ENCODE results near the gene BCR.
"Not testable (repeated sequence)": the region's sequence is repeated elsewhere in the genome, so short reads cannot be mapped to it uniquely, and the experiment has no call there.

BCR gene

DNA sequence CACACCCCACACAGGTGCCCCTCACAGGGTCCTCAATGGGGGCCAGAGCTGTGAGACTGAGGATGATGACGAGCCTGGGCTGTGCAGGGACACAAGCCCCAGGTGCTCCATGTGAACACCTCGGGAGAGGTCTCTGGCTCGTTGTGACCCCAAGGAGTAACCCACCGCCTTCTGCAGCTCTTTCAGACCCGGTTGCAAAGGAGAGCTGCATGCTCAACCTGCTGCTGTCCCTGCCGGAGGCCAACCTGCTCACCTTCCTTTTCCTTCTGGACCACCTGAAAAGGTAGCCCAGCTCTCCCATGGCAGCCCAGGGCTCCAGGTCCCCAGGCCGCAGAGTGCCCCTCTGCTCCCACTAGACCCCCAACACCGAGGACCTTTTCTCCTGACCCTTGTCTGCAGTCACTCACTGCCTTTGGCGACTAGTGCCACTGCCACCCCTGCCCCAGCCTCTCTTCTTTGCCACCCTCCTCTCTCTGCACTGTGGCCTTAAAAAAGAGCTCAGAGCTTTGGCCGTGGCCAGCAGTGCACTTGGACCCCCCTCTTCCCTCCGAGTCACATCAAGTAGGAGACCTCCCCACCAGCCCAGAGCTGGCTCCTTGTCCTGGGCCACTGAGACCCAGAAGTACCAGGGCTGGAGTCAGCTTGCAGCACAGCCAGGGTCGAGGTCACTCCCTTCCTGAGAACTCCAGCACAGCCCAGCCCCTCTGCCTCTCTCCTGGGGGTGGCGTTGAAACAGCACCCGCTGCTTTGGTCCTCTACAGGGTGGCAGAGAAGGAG, 133.7 kb downstream of the BCR start:
- TF ChIP-seq, protein P1, sequence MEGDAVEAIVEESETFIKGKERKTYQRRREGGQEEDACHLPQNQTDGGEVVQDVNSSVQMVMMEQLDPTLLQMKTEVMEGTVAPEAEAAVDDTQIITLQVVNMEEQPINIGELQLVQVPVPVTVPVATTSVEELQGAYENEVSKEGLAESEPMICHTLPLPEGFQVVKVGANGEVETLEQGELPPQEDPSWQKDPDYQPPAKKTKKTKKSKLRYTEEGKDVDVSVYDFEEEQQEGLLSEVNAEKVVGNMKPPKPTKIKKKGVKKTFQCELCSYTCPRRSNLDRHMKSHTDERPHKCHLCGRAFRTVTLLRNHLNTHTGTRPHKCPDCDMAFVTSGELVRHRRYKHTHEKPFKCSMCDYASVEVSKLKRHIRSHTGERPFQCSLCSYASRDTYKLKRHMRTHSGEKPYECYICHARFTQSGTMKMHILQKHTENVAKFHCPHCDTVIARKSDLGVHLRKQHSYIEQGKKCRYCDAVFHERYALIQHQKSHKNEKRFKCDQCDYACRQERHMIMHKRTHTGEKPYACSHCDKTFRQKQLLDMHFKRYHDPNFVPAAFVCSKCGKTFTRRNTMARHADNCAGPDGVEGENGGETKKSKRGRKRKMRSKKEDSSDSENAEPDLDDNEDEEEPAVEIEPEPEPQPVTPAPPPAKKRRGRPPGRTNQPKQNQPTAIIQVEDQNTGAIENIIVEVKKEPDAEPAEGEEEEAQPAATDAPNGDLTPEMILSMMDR (IDR thresholded peaks at IDR 0.05; ENCODE audit: insufficient read depth, low read depth, low read length, missing control alignments) = no peak
- no peak for DNase-seq (ENCODE audit: low read depth)
- H3K4me3 ChIP-seq (ENCODE audit: low read length) = no peak overlapping the region

DNA sequence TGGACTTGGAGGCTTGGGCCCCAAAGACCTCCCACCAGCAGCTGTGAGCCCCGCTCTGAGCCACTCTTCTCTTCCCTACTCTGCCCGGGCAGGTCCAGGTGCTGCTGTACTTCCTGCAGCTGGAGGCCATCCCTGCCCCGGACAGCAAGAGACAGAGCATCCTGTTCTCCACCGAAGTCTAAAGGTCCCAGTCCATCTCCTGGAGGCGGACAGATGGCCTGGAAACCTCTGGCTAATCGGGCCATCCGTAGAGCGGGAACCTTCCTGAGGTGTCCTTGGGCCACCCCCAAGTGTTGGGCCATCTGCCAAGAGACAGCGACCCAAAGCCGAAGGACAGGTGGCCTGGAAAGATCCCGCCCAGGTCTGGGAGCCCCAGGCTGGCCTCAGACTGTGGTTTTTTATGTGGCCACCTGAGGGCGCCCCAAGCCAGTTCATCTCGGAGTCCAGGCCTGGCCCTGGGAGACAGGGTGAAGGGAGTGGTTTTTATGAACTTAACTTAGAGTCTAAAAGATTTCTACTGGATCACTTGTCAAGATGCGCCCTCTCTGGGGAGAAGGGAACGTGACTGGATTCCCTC, 135.1 kb downstream of the BCR start:
- TF ChIP-seq, protein P1 (IDR thresholded peaks at IDR 0.05; ENCODE audit: insufficient read depth, low read depth, low read length, missing control alignments) = peak; percentile 60
- peak; percentile 53 for DNase-seq (ENCODE audit: low read depth)
- no peak overlapping the region for H3K4me3 ChIP-seq (ENCODE audit: low read length)

DNA sequence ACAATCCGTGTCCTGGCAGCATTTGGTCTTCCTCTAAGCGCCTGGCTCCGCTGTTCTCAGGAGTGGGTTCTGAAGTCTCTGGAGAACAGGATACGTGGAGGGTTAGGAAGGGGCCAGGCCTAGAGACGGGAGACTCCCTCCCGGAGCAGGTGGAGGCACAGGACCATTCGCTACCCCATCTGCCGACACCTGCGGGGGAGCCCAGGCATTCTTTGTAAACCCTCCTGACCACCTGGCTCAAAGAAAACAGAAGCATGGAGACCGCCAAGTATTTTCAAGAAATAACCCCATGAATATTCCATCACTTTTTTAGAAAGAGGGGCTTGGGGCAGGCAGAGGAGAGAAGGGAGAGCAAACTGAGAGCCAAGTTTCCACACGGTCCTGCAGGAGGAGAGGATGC, 136.3 kb downstream of the BCR start:
- DNase-seq (ENCODE audit: low read depth); H3K4me3 ChIP-seq (ENCODE audit: low read length): not testable (repeated sequence)

DNA sequence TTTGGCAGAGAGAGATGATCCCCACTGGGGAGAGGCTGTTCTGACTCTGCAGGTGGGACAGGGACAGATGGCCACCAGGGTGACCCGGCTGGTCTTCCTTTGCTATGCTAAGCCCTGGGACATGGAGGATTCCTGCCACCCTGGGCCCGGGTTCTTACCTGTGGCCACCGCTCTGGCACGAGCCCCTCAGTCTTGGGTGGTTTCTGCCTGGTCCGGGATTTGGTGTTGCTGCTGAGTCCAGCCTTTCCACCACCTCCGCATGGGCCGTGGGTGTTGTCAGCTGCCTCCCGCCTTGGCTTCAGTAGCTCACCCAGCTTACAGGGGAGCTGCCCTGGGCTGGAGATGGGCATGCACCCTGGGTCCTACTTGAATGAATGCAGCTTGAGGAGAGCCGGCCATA, 138.0 kb downstream of the BCR start:
- H3K4me3 ChIP-seq (ENCODE audit: low read length); DNase-seq (ENCODE audit: low read depth): not testable (repeated sequence)

DNA sequence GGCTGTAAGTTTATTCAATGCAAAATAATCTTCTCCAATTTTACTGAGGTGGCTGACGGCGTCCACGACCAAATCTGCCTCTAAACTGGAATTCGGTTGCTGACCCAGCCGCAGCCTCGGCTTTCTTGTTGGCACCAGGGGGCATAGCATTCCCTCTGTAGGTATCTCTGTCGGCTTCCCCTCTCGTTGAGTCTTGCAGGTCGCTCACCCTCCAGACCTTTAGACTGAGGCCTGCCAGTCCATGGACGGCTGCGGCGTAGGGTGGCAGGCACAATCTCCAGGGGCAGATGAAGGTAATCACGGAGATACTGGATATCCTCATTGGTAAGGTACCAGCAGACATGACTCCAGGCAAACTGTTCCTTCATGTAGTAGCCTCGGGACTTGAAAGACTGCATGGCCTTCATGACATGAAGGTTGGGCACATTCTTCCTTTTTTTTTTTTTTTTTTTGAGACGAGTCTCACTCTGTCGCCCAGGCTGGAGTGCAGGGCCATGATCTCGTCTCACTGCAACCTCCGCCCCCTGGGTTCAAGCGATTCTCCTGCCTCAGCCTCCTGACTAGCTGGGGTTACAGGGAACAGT, 142.3 kb downstream of the BCR start:
- DNase-seq (ENCODE audit: low read depth); H3K4me3 ChIP-seq (ENCODE audit: low read length): not testable (repeated sequence)

DNA sequence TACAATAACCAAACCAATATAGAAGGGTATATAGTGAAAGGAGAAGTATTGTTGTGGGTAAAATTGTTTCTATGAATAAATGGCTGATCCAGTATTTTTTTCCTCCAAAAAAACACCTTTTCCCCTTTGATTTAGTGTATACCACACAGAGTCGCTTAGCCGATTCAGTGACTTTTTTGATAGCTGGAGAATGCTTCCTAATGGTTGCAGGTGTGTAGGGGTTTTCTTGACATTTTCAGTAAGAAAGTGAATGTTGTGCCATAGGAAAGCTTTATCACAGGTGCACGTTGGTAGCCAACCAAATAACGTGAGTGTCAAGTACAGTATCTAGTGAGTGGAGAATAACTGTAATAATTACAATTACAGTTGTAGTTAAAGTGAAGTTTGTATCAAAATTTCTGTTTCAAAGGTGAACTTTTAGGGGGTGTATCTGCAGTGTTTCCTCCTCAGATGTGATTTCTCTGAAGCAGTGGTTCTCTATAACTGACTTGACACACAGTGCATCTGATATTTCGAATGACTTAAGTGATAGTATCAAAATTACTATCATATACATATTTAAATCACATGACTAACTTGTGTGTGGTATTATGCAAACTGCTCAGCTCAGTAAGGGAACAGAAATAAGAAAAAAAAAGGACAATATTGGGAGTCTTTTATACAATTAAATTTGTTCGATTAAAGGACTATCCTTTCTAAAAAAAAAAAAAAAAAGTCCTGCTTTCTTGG, 143.8 kb downstream of the BCR start:
- DNase-seq (ENCODE audit: low read depth); H3K4me3 ChIP-seq (ENCODE audit: low read length): not testable (repeated sequence)

DNA sequence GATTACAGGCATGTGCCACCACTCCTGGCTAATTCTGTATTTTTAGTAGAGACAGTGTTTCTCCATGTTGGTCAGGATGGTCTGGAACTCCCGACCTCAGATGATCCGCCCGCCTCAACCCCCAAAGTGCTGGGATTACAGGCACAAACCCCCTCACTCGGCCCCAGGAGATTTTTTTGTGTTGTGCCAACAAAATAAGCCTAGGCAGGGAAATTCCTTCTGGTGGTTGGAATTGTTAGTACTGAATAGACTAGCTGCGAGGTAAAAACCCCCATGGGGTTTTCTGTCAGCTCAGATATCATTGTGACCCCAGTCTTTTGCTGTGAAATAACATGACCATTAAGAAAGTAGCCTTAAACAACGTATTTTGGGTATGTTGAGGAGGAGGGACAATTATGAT, 144.9 kb downstream of the BCR start:
- H3K4me3 ChIP-seq (ENCODE audit: low read length) = no peak overlapping the region
- TF ChIP-seq, protein P1 (IDR thresholded peaks at IDR 0.05; ENCODE audit: insufficient read depth, low read depth, low read length, missing control alignments) = no peak
- no peak for DNase-seq (ENCODE audit: low read depth)

DNA sequence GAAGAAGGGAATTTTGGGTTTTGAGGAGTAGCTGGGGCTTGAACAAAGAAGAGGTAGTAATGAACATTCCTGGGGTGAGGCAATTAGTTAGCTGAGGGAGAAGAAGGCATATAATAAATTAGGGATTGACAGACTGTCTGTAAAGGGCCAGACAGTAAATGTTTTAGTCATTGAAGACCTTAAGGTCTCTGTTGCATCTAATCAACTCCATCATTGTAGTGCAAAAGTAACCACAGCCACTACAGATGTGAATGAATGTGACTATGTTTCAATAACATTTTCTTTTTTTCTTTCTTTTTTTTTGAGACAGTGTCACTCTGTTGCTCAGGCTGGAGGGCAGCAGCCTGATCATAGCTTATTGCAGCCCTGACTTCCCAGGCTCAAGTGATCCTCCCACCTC, 153.5 kb downstream of the BCR start:
- DNase-seq (ENCODE audit: low read depth); H3K4me3 ChIP-seq (ENCODE audit: low read length): not testable (repeated sequence)

DNA sequence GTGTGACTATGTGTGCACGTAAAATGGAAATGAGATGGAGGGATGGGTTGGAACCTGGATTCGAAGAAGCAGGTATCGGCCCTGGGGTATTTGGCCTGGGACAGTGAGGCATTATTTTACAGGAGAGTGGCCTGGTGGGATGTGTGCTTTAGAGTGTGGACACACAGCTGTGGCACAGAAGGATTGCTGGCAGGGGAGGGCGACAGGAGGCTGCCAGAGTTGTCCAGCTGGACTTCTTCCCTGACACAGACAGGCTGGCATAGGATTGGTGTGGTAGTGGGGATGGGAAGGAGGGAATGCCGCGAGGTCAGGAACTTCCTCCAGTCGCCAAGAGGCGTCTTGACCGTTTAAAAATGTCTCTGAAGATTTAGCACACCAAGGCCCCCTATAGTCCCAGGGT, 157.4 kb downstream of the BCR start:
- DNase-seq (ENCODE audit: low read depth); H3K4me3 ChIP-seq (ENCODE audit: low read length): not testable (repeated sequence)

DNA sequence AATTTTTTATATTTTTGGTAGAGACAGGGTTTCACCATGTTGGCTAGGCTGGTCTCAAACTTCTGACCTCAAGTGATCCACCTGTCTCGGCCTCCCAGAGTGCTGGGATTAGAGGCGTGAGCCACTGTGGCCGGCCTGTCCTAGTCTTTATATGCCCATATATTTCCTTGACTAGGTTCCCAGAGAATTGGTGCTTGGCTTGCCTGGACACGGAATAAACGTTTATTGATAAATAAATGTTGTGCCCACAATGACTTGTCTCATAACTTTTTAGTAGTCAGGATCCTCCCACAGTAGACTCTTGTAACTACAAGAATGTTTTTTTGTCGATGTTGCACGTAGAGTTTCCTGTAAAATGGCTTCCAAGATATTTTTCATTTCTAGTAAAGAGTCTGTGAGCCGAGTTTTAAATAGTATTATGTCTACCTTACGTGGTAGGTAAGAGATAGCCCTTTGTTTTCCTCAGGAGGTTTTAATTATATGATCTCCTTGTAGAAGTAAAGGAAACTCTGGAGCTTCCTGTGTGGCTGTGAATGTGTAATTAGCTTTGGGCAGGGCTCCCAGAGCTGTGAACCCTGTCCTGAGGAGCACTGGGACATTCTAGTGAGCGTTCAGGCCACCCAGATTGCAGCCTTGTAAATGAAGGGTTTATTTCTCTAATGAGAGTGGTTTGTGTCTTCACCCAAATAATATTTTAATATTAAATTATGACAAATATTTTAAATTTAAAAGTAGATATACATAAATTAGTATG, 161.8 kb downstream of the BCR start:
- DNase-seq (ENCODE audit: low read depth); H3K4me3 ChIP-seq (ENCODE audit: low read length): not testable (repeated sequence)

Measured in epithelial cell of esophagus (primary cell).